ENCODE results near the gene FAM131A.

The FAM131A gene, protein sequence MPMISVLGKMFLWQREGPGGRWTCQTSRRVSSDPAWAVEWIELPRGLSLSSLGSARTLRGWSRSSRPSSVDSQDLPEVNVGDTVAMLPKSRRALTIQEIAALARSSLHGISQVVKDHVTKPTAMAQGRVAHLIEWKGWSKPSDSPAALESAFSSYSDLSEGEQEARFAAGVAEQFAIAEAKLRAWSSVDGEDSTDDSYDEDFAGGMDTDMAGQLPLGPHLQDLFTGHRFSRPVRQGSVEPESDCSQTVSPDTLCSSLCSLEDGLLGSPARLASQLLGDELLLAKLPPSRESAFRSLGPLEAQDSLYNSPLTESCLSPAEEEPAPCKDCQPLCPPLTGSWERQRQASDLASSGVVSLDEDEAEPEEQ

DNA sequence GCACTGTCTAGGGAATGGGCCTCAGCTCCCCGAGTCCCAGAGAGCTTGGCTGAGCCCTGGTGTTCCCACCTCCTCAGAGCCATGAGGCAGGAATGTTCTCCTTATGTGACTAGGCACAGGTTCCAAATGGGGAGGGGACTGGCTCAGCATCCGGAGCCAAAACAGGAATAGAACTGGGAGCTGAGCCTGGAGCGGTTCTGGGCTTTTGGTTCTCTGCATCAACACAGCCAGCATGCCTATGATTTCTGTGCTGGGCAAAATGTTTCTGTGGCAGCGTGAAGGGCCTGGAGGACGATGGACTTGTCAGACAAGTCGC is at the start of gene FAM131A:
Gene FAM131A, plus strand, starts transcription at position 202 of the 316 bp plus-strand sequence. Its CDS starts 31 bp downstream, at position 233.
- no peak for DNase-seq

DNA sequence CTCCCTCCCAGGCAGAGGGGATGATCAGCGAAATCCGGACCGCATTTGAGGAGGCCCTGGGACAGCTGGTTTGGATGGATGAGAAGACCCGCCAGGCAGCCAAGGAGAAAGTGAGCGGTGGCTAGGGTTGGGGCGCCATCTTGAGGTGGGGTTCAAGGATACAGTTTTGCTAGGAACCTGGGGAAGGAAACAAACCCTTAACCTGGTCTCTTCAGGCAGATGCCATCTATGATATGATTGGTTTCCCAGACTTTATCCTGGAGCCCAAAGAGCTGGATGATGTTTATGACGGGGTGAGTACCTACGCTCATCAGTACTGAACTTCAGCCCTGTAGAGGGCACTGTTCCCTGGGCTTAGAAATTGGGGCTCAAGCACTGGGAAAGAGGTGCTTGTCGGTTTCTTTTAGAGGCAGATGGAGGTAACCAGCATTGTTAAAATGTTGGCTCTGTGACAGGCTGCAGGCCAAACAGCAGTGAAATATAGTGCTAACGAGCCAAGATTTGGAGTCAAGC is 47.9 kb upstream of the FAM131A start:
- DNase-seq: peak; percentile 65

DNA sequence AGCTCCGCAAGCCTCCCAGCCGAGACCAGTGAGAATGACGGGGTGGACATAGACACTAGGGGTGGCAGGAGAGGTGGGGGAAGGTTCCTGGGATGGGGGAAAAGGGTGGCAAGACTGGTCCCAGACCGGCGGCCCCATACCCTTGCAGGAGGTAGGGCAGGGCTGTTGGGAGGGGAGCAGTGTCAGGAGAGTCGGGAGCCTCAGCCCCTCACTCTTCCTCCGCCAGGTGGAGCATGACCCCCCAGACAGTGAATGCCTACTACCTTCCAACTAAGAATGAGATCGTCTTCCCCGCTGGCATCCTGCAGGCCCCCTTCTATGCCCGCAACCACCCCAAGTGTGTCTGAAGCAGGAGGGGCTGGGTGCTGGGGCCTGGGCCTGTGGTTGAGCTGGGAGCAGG is 47.1 kb upstream of the FAM131A start:
- no peak for DNase-seq

DNA sequence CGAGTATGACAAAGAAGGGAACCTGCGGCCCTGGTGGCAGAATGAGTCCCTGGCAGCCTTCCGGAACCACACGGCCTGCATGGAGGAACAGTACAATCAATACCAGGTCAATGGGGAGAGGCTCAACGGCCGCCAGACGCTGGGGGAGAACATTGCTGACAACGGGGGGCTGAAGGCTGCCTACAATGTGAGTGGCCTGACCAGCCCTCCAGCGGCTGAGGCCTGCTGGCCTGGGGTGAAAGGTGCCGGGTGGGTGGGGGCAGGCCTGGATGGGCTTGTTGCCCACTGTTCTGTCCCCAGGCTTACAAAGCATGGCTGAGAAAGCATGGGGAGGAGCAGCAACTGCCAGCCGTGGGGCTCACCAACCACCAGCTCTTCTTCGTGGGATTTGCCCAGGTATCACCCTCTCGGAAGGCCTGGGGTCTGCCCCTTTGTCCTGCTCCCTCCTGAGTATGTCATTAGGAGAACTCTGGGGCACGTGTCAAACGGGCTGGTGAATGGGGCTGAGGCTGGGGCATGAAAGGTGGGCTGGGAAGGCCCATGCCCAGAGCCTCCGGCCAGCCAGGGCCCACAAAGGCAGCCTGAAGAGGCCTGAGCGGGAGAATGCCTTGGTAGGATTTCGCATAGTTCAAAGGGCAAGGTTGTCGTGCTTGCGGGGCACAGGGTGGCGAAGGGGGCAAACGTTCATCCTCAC is 46.2 kb upstream of the FAM131A start:
- no peak for DNase-seq

DNA sequence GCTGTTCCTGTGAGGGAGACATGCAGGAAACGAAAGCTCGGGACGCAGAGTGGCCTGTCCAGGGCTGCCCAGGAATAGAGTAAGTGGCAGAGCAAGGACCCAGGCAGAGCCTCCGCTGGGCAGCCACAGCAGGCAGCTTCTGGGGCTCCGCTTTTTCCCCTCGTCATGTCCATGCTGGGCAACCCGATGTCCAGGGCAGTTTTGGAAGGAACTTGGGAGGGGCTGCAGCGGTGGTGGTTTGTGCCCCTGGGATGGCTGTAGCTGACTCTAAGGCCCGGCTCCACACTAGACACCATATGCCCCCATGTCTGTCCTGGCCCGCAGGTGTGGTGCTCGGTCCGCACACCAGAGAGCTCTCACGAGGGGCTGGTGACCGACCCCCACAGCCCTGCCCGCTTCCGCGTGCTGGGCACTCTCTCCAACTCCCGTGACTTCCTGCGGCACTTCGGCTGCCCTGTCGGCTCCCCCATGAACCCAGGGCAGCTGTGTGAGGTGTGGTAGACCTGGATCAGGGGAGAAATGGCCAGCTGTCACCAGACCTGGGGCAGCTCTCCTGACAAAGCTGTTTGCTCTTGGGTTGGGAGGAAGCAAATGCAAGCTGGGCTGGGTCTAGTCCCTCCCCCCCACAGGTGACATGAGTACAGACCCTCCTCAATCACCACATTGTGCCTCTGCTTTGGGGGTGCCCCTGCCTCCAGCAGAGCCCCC is 45.5 kb upstream of the FAM131A start:
- DNase-seq: no peak

DNA sequence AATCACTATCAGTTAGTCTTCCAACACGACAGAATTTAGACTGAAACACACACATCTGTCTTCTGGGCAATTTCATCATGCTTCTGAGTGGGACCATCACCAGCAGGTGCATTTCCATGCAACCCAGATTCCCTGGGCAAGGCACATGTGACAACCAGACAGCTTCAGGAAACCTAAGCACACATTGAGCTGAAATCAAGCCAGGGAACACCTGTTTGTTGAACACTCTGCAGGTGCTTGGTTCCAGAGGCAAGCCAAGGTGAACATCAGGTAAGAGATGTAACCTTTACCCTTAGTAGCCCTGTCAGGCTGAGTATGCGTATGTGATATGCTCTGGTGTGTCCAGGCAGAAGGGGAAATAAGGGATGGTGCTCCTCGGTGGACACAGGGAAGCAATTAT is 41.6 kb upstream of the FAM131A start:
- DNase-seq: no peak

DNA sequence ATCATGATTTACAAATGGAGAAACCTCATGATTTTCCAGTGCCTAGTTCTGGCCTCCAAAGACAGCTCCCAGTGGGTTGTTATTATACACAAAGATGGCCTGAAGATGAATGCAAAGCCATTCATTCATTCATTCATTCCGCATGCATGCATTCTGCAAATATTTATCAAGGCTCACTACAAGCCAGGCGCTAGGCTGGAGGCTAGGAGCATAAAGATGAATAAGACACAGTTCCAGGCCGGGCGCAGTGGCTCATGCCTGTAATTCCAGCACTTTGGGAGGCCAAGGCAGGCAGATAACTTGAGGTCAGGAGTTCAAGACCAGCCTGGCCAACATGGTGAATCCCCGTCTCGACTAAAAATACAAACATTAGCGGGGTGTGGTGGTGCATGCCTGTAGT is 40.8 kb upstream of the FAM131A start:
- DNase-seq: no peak

DNA sequence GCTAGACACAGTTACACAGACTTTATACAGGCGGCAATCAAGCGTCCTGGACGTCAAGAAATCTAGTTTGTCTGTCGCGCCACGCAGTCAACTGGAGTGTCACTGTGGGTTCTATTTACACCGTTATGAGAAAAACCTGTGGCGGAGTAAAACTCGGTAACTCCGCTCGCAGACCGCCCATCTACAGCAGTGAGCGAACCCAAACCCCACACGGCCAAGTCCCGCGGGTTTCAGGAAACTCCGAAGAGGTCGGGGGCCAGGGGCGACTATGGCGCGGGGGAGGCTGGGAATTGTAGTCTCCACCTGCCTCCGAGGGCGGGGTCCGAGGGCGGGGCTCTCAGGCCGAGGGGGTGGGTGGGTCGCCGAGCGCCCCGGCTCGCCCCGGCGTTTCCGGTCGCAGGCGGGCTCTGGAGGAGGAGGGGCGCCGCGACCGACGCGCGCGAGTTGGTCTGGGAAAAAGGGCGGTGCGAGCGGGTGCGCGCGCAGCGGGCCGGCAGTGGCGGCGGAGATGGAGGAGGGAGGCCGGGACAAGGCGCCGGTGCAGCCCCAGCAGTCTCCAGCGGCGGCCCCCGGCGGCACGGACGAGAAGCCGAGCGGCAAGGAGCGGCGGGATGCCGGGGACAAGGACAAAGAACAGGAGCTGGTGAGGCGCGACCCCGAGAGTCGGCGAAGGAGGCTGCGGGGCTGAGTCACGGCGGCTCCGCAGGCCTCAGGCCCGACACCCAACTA is 38.5 kb upstream of the FAM131A start, which contains the start of gene PSMD2:
Gene PSMD2, plus strand, starts transcription at position 483 of the 729 bp plus-strand sequence. Its CDS starts 26 bp downstream, at position 509.
- DNase-seq: peak; percentile 97

DNA sequence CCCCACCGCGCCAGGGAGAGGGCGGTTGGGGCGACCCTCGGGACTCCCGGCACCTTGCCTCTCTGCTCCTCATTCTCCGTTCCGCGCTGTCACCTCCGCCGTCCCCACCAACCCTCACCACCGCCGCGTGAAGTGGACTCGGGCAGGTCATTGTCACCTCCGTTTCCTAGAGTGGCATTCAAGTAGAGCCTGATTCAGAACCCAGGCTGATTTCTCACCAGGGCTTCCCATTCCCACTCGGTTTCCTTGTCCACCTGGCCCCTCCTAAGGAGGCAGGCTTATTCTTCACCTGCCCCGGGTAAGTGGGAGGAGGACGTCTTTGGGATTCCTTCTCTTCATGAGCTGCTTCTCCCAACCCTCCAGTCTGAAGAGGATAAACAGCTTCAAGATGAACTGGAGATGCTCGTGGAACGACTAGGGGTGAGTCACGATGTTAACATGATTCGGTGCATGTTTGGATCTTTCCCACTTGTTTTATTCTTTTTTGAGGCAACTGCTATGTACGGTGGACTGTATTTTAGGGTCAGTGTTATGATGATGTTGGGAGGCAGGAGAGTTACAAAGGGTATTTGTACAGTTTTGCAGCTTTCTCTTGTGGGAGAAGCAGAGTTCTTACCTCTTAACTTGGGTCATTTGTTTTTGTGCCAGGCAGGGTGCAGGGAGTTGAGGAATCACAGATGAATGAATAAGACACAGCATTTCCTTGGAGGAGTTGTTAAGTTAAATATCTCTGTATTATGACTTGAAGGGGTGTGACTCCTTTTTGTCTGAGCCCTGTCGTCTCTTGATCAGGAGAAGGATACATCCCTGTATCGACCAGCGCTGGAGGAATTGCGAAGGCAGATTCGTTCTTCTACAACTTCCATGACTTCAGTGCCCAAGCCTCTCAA is 37.7 kb upstream of the FAM131A start:
- peak; percentile 61 for DNase-seq

DNA sequence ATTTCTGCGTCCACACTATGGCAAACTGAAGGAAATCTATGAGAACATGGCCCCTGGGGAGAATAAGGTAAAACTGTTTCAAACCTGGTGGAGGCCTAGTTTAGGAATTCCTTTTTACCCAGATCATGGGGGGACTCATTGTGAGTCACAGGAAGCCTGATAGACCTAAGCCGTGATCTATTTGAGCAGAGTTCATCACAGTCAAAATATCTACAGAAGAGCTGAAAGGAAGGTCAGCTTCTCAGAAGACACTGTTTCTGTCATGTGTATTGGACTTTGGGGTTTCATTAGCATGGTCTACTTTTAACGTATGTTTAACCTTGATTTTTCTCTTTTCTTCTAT is 37.1 kb upstream of the FAM131A start:
- peak; percentile 83 for DNase-seq

DNA sequence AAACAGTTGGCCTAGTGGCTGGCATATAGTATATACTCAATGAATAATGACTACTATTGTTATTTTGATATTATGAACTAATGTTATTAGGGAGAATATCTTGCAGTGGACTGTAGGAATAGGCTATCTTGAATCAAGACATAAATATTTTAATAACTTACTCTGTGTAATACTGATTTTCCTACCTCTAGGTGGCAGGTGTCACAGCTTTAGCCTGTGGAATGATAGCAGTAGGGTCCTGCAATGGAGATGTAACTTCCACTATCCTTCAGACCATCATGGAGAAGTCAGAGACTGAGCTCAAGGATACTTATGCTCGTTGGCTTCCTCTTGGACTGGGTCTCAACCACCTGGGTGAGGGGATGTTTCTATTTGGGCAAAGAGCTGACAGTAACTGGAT is 31.8 kb upstream of the FAM131A start:
- peak; percentile 28 for DNase-seq

DNA sequence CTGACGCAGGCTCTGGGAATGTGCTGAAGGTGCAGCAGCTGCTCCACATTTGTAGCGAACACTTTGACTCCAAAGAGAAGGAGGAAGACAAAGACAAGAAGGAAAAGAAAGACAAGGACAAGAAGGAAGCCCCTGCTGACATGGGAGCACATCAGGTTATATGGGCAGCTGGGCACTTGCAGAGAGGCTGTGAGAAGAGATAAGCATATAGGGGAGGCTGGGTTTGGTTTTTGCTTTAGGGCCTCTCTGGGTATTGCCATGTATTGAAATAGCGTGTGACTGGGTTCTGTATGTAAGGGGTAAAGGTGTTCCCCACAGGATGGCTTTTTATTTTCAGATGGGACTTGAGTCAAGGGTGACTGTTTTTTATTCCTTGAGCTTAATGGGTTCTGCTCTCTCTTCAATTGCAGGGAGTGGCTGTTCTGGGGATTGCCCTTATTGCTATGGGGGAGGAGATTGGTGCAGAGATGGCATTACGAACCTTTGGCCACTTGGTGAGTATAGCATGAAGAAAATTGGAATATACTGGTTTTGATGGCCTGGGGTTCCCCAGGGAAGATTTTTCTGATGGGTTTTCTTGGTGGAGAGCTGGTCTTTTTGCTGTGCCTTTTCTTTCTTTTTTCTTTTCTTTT is 30.9 kb upstream of the FAM131A start:
- no peak for DNase-seq

DNA sequence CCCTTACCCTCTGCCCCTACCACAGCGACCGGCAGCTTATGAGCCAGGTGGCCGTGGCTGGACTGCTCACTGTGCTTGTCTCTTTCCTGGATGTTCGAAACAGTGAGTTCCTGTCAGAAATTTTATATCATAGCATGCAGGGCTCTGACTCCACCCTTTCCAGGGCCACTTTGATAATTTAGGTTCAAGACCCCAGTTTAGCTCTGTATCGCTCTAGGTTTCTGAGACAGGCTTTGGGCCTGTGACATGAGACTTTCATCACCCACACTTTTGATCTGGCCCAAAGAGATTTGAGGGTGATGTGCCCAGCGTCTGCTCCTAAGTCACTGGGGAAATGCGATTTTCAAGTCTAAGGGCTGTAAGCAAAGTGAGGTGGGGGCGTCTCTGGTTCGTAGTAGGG is 29.5 kb upstream of the FAM131A start:
- DNase-seq: no peak

DNA sequence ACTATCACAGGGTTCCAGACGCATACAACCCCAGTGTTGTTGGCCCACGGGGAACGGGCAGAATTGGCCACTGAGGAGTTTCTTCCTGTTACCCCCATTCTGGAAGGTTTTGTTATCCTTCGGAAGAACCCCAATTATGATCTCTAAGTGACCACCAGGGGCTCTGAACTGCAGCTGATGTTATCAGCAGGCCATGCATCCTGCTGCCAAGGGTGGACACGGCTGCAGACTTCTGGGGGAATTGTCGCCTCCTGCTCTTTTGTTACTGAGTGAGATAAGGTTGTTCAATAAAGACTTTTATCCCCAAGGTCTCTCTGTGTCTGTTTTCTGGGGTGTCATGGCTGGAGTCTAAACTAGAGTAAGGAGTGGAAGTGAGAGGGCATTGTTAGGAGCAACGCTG is 28.7 kb upstream of the FAM131A start:
- no peak for DNase-seq

DNA sequence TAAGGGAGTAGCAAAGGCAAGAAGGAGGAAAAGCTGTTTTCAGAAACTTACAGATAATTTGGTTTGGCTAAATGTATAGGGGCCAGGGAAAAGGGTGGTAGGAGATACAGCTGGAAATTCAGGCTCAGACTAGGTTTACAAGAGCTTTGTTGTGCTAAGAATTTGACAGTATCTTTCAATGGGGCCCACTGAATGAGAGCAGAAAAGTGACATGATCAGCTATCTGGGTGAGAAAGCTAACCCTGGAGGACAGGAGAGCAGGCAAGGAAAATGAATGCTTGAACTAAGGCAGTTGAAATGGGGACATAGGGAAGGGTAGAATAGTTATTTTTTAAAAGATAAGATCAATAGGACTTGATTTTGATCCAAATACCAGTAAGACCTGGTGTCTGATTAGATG is 25.8 kb upstream of the FAM131A start:
- DNase-seq: no peak

DNA sequence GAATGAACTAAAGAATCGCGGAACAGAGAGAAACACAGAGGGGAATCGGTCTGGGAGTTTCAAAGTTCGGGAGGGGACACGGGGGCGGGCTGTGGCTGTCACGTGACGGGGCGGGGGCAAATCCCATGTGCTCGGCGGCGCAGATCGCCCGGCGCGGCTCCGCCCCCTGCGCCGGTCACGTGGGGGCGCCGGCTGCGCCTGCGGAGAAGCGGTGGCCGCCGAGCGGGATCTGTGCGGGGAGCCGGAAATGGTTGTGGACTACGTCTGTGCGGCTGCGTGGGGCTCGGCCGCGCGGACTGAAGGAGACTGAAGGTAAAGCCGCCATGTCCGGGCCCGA is 23.1 kb upstream of the FAM131A start, which contains the start of gene EIF4G1:
Gene EIF4G1, plus strand, starts transcription at position 244 of the 337 bp plus-strand sequence. CDS start 1,191 bp downstream, outside the sequence.
- DNase-seq: peak; percentile 92

DNA sequence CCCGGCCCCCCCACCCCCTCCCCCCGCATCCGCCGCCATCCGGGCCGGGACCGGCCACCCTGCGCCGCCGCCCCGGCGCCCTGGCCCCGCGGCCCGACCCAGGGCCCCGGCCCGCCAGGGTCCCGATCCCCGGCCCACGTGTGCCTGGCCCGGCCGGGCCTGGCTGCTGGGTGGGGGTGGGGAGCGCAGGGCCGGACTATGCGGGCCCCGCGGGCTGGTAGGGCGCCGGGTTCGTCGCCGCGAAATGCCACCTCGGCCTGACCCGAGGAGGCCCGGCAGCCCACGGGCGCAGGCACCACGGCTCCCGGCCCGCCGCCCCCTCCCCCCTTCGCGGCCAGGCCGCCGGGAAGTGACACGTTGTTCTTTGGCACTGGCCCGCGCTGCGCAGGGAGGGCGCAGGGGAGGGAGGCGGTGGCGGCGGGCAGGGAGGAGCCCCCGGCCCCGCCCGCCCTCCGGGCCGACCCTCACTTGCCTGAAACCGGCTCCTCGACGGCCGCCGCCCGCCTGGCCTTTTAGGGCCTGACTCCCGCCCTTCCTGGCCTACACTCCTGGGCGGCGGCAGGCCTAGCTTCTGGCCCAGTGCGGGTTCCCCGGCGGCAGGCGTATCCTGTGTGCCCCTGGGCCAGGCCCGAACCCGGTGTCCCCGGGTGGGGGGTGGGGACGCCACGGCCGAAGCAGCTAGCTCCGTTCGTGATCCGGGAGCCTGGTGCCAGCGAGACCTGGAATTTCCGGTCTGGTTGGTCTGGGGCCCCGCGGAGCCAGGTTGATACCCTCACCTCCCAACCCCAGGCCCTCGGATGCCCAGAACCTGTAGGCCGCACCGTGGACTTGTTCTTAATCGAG is 22.5 kb upstream of the FAM131A start:
- peak; percentile 66 for DNase-seq

DNA sequence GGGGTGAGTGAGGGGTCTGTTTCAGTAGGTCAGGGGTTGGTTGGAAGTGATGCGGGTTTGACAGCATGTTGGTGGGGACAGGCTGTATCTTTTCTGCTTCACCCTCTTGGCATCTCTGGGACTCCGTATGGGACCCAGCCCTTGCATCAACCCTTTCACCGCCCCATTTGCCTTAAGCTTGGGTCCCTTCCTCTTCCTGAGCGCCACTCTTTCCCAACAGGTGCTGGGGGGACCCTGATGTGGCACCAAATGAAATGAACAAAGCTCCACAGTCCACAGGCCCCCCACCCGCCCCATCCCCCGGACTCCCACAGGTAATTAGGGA is 21.9 kb upstream of the FAM131A start:
- DNase-seq: no peak

DNA sequence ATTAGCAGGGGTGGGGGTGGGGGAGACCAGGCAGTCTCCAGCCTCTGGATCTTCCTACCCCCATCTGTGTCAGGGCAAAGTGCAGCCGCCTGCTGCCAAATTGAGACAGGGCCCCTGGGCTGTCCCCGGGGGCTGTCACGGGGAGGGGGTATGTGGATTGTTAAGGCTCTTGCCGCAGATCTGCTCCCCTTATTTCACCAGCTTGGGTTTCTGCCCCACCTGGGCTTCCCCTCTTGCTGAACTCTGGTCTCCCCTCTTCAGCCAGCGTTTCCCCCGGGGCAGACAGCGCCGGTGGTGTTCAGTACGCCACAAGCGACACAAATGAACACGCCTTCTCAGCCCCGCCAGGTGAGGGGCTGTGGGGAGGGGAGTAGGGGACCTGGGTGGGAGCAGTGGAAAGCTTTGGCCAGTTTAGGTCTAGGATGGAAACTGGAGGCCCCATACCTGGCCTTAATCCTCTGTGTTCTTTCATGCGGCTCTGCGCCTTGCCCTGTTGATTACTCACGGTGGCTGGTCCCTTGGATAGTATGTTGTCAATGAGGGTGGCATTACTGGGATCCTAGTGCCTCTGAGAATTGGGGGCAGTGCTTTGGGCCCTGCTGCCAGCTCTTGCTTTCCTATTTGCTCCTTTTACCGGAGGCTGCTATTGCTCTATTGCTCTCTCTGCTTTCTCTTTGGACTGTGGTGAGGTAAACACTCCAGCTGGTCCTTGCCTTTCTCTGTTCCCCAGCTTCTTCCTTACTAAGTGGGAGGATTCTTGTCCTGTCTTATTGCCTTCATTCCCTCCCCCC is 21.3 kb upstream of the FAM131A start:
- DNase-seq: no peak

DNA sequence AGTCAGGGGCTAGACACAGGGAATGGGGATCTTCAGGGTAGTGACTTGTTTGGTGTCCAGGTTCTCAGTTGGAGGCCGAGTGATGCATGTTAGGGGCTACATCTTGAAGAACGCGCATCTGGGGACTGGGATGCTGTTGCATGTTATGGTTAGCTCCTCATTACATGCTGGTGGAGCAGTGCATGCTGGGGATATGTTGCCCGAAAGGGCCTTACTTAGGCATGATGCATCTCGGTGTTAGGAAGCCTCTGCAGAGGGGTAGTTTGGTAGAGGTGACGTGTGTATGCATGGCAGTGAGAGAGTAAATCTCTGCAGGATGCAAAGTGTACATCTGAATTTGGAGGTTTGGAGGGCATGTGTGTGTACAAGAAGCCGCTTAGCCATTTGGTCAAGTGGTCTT is 20.6 kb upstream of the FAM131A start:
- DNase-seq: no peak

All from EL (cell line).